MM.1S (cell line): Measurements from ENCODE around the gene TRAPPC10.

Experiments used
- DNase-seq: peaks from one replicate; pipeline ENCODE4 v3.0.0-alpha.2; 2015
- H2AFZ ChIP-seq: fragments of 300-600 bp; sonication (generic); 2 replicates; pipeline ENCODE4 v1.6.0; 2016; ENCODE audit warnings: antibody characterized with exemption, low read length
- H3F3A ChIP-seq: fragments of 300-600 bp; sonication (generic); 2 replicates; pipeline ENCODE4 v1.6.1; 2016; ENCODE audit warnings: mild to moderate bottlenecking, antibody characterized with exemption, low read length, moderate library complexity, mixed read lengths; ENCODE audit not compliant: insufficient read depth
- H3K27ac ChIP-seq: fragments of 300-600 bp; sonication (generic); 2 replicates; pipeline ENCODE4 v1.5.1; 2016; ENCODE audit warnings: mild to moderate bottlenecking, low read length
- H3K27me3 ChIP-seq: fragments of 300-600 bp; sonication (generic); replicated peaks from 2 replicates; pipeline ENCODE4 v1.6.0; 2016; ENCODE audit warnings: low read length; ENCODE audit not compliant: insufficient read depth
- H3K36me3 ChIP-seq: fragments of 300-600 bp; sonication (generic); replicated peaks from 2 replicates; pipeline ENCODE4 v1.6.1; 2016; ENCODE audit warnings: mild to moderate bottlenecking, low read length, mixed read lengths; ENCODE audit not compliant: insufficient read depth
- H3K4me1 ChIP-seq: fragments of 300-600 bp; sonication (generic); 2 replicates; pipeline ENCODE4 v1.6.1; 2016; ENCODE audit warnings: low read length, mixed read lengths
- H3K4me2 ChIP-seq: fragments of 300-600 bp; sonication (generic); 2 replicates; pipeline ENCODE4 v1.6.0; 2016; ENCODE audit warnings: low read depth, low read length
- H3K4me3 ChIP-seq: fragments of 300-600 bp; sonication (generic); 2 replicates; pipeline ENCODE4 v1.5.1; 2016; ENCODE audit warnings: low read length, mixed read lengths
- H3K79me2 ChIP-seq: fragments of 300-600 bp; sonication (generic); 2 replicates; pipeline ENCODE4 v1.6.1; 2016; ENCODE audit warnings: mixed run types, low read length, mixed read lengths
- H3K9ac ChIP-seq: fragments of 300-600 bp; sonication (generic); 2 replicates; pipeline ENCODE4 v1.6.1; 2016; ENCODE audit warnings: low read length, mixed read lengths
- H3K9me2 ChIP-seq: fragments of 300-600 bp; sonication (generic); replicated peaks from 2 replicates; pipeline ENCODE4 v1.6.1; 2016; ENCODE audit warnings: mild to moderate bottlenecking, low read length, mixed read lengths; ENCODE audit not compliant: insufficient read depth
- H3K9me3 ChIP-seq: fragments of 300-600 bp; sonication (generic); replicated peaks from 2 replicates; pipeline ENCODE4 v1.6.1; 2016; ENCODE audit warnings: mild to moderate bottlenecking, low read length, mixed read lengths; ENCODE audit not compliant: insufficient read depth
- H4K20me1 ChIP-seq: fragments of 300-600 bp; sonication (generic); 2 replicates; pipeline ENCODE4 v1.6.1; 2016; ENCODE audit warnings: mild to moderate bottlenecking, low read length, moderate library complexity, mixed read lengths; ENCODE audit not compliant: insufficient read depth
- EZH2 ChIP-seq: fragments of 300-600 bp; sonication (generic); optimal IDR thresholded peaks from 2 replicates; pipeline ENCODE3; 2017; ENCODE audit warnings: low read depth, mild to moderate bottlenecking, antibody characterized with exemption, low read length, mixed read lengths
- EZH2phosphoT487 ChIP-seq: fragments of 300-600 bp; sonication (generic); IDR thresholded peaks from 2 replicates; pipeline ENCODE4 v1.6.1; 2018; ENCODE audit warnings: antibody characterized with exemption, low read length
- TF ChIP-seq, protein P1 (sequence below): fragments of 300-600 bp; sonication (generic); IDR thresholded peaks from 2 replicates; pipeline ENCODE4 v1.5.1; 2016; ENCODE audit warnings: antibody characterized with exemption, low read length, mixed read lengths

Gene TRAPPC10

GRCh38 chr21:44028287-44028659 lies 16.2 kb downstream of the TRAPPC10 start:
- H2AFZ ChIP-seq: no peak overlapping the region
- peaks cover 99% of the 10 kb centered on the region for H3K79me2 ChIP-seq
- no peaks in the 10 kb centered on the region for H3K4me1 ChIP-seq
- no peak overlapping the region for H3K27ac ChIP-seq
- TF ChIP-seq EZH2 (no peak), EZH2phosphoT487 (no peak)
- TF ChIP-seq, protein P1, sequence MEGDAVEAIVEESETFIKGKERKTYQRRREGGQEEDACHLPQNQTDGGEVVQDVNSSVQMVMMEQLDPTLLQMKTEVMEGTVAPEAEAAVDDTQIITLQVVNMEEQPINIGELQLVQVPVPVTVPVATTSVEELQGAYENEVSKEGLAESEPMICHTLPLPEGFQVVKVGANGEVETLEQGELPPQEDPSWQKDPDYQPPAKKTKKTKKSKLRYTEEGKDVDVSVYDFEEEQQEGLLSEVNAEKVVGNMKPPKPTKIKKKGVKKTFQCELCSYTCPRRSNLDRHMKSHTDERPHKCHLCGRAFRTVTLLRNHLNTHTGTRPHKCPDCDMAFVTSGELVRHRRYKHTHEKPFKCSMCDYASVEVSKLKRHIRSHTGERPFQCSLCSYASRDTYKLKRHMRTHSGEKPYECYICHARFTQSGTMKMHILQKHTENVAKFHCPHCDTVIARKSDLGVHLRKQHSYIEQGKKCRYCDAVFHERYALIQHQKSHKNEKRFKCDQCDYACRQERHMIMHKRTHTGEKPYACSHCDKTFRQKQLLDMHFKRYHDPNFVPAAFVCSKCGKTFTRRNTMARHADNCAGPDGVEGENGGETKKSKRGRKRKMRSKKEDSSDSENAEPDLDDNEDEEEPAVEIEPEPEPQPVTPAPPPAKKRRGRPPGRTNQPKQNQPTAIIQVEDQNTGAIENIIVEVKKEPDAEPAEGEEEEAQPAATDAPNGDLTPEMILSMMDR: no peak
- H3K27me3 ChIP-seq: no peaks in the 10 kb centered on the region
- no peaks in the 10 kb centered on the region for H3K9me3 ChIP-seq
- H3K9me2 ChIP-seq: no peaks in the 10 kb centered on the region
- no peak overlapping the region for H3K4me3 ChIP-seq
- 0 out of 2 replicates have a peak, but pooled peaks cover 3% of the 10 kb centered on the region for H3F3A ChIP-seq
- H3K36me3 ChIP-seq: peaks cover 13% of the 10 kb centered on the region; the same call in 1 of the 2 replicates
- no peak overlapping the region for H3K9ac ChIP-seq
- H3K4me2 ChIP-seq: no peak overlapping the region
- H4K20me1 ChIP-seq: peaks cover 63% of the 10 kb centered on the region
- DNase-seq: no peak

DNA sequence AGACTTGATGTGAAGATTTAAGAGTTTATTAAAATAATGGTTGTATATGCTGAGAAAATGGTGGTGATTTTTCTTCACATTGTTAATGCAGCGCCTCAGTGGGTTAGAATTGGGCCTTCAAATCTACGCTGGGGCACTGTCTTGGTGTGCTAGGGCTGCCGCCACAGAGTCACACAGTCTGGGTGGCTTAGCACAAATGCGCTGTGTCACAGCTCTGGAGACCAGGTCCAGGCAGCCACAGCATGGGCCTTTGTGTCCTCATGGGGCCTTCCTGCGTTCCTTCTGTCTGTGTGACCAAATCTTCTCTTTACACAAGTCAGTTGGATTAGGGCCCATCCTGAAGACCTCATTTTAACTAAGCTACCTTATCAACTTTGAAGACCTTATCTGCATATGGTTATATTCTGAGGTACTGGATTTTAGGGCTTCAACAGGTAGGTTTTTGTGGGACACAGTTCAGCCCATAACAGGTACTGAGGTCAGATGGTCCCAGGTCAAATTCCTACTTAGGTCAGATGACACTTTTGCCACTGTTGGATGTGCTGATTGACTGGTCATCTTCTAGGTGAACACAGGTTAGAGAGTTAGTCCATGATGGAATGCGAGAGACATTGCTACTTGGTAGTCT lies 17.5 kb downstream of the TRAPPC10 start:
- Histone ChIP-seq H3K9ac (no peak overlapping the region), H3K27me3 (no peaks in the 10 kb centered on the region), H4K20me1 (peaks cover 52% of the 10 kb centered on the region), H2AFZ (no peak overlapping the region), H3K9me3 (no peaks in the 10 kb centered on the region), H3K36me3 (peaks cover 17% of the 10 kb centered on the region; the same call in 1 of the 2 replicates), H3F3A (0 out of 2 replicates have a peak, but pooled peaks cover 3% of the 10 kb centered on the region), H3K79me2 (peaks cover 94% of the 10 kb centered on the region), H3K27ac (no peak overlapping the region), H3K4me3 (no peak overlapping the region), H3K4me1 (no peaks in the 10 kb centered on the region), H3K4me2 (no peak overlapping the region), H3K9me2 (no peaks in the 10 kb centered on the region)
- DNase-seq: no peak
- TF ChIP-seq EZH2 (no peak), EZH2phosphoT487 (no peak)
- TF ChIP-seq, protein P1: no peak

- Histone ChIP-seq H3K4me2 (no peak overlapping the region), H3F3A (0 out of 2 replicates have a peak, but pooled peaks cover 3% of the 10 kb centered on the region), H3K79me2 (peaks cover 86% of the 10 kb centered on the region), H3K36me3 (peaks cover 34% of the 10 kb centered on the region), H2AFZ (no peak overlapping the region), H4K20me1 (0 out of 2 replicates have a peak, but pooled peaks cover 10% of the 10 kb centered on the region), H3K27me3 (no peaks in the 10 kb centered on the region), H3K4me1 (no peaks in the 10 kb centered on the region), H3K9me3 (no peaks in the 10 kb centered on the region), H3K4me3 (no peak overlapping the region), H3K27ac (no peak overlapping the region), H3K9ac (no peak overlapping the region), H3K9me2 (no peaks in the 10 kb centered on the region)
- TF ChIP-seq EZH2: no peak
- TF ChIP-seq, protein P1: no peak
- TF ChIP-seq EZH2phosphoT487: no peak
- no peak for DNase-seq
These were observed 23.1 kb downstream of the TRAPPC10 start for GRCh38 chr21:44035244-44035643.
